Fibroblast of skin of back (primary cell): ENCODE measurements around the gene LRRC8D.

Source experiments
- DNase-seq: peaks from one replicate; pipeline ENCODE4 v3.0.0-alpha.2; 2013

Gene LRRC8D

DNA sequence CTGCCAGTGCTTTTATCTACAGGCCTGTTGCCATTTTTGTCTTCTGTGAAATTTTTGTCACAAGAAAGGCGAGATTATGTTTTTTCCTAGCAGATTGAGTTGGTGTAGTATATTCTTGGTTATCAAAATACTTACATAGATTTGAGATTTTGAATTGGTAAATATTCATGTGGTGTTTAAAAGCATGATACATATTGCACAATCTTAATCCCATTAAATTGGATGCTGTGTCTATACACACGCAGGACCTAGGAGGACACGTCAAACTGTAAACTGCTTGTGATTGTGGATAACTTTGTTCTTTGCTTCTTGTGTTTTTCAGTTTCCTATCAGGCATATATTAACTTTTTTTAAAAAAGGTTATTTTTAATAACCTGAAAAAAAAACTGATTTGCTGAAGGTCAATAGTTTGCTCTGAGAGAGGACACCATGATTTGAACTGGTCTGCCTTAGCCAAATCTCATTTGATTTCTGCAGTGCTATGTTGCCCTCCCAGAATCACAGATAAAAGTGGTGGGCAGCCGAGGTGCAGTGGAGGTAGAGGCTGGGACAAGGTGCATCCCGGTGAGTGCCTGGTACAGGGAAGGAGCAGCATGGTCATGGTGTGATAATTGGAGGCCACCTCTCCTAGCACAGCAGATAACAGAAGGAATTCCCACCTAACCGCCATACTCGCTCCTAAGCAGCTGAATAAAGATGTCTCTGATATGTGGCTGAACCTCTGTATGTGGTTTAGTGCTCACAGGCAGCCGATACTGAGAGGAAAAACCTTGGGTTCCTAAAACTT, 76.7 kb downstream of the LRRC8D start:
- DNase-seq: no peak

DNA sequence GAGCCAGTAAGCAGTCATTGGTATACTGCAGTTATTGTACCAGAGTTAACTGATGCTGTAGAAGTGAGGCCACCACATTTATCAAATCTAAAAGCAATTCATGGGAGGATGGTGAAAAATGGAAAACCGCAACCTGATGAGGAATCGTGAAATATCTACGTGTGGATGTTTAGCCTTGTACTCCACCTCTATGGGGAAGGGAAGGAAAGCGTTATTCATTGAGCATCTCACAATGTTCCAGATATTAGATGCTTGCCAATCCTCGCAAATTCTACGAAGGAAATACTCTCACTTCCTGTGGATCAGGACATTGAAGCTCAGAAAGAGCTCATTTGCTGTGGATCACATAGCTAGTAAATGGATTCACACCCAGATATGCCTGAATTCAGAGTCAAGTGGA, 77.3 kb downstream of the LRRC8D start:
- no peak for DNase-seq

GRCh38 chr1:89898695-89899470, 78.1 kb downstream of the LRRC8D start:
- no peak for DNase-seq

- no peak for DNase-seq
Measured at GRCh38 chr1:89900323-89900722, 79.5 kb downstream of the LRRC8D start.

DNA sequence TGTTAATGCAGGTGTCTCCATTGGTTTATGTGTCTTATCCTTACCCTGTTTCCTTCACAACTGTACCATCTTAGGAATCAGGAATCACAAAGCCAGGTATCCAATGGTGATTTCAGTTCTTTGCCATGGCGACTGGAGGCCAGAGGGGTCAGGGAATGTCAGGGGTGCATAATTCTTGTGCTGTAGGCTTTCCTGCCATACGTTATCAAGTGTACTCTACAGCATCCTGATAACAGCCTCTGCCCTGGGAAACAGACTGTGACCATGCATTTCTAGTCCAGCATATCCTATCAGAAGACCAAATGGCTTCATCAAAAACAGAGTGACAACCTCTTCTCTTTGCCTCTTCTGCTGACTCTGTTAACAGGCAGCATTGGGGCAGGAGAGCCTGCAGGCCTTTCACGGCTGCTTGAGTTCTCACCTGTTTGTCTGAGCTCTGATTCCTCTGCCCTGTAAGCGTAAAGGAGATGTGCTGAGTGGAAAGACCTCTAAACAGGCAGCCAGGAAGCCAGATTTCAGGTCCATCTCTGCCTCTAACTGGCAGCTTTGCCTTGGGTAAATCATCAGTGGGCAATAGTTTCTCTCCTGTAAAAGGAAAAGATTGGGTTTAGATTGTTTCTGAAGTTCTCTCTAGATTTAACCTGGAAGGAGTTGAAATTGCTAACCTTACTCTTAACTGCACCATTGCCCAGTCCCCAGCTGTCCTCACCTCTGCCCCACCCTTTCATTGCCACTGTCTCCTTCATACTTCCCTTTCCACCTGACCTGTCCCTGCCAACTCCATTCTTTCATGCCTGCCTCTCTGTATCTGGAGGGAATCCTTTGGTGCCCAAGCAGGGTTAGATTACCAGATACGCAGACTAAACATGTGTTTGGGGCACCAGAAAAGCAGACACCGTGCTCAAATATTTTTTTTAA, 80.2 kb downstream of the LRRC8D start:
- DNase-seq: no peak

DNA sequence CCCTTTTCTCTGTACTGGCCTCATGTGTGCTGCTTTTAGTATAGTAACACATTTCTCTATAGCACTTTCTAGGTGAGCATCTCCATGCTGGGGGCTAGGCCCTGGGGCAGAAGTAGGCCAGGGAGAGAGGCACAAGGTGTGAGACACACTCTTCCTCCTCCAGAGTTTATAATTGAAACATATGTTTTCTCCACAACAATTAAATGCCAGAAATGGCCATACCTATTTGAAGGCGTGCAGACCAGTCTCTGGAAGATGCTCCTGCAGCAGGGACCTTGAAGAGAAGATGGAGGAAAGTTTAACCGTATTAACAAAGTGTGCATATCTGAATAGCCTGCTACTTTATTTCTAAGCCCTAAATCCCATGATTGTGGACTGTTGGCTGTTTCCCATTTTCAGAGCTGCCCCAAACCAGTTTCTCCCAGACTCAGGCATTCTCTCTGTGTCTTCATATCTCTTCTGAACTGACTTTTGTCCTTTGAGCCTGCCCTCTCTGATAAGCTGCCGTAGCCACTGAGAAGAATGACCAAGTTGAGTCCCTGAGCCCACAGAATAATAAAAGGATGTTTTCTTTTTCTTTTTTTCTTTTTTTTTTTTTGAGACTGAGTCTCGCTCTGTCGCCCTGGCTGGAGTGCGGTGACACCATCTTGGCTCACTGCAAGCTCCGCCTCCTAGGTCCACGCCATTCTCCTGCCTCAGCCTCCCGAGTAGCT, 81.3 kb downstream of the LRRC8D start:
- no peak for DNase-seq

DNA sequence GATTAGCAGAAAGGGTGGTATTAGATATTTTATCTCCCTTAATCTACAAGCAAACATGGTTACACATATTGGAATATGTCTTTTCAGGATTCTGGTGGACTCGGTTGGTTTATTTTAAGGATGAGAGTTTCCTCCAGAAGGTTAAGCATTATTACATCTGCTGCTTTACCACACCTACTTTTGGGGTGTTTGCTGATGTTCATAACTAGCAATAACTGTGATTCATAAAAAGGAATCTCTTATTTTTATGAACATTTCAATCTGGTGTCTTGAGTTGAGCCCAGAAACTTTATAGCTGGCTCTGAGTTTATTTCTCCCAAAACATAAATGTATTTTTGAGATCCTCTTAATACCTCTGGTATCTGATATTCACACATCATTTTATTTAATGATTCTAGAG, 82.7 kb downstream of the LRRC8D start:
- DNase-seq: no peak

- DNase-seq: no peak
Measured at GRCh38 chr1:89904219-89904980, 83.6 kb downstream of the LRRC8D start.

DNA sequence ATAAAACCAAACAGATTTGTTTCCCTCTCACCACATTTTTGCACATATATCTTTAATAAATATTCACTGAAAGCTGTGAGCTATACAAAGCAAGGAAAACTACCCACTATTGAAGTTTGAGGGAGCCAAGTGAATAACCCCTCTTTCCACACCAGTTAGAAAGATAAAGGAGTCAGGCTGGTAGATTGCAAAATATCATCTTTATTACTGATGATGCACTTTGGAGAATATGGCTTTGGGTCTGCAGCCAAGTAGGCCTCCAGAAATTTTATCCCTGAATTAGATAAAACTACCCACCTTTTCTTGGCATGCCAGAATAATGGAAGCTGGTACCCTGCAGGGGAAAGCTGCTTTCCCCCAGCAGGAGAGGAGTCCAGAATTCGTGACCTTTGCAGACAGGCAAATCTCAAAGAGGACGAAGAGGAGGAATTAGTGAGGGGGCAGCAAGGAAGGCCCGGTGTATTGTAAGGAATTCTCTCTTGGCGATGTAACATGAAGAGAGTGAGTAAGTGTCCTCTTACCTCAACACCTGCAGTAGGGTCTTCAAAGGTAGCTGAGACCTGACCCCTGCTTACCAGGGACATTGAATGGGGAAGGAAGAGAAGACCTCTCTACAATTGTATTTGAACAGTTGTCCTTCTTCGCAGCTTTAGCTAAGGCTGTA, 84.7 kb downstream of the LRRC8D start:
- no peak for DNase-seq

- DNase-seq: no peak
Measured at GRCh38 chr1:89906088-89906487, 85.3 kb downstream of the LRRC8D start.

DNA sequence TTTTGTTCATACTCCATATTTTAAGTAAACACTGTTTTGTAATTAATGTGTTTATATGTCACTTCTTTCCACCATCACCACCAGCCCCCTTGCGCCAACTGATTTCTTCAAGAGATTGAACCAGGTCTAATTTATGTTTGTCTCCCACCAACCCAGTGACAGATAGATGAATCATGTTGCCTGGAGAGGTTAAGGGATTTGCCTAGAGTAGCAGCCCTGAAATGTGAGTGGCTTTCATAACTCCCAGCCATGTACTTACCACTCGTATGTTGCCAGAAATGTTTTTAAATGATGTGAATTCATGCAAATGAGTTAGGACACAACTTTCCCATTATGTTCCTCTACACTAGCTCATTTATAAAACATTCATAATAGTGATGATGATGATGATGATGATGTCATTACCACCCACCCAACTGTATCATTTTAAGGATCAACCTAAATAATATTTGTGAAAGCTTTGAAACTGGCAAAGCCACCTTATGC, 86.9 kb downstream of the LRRC8D start:
- DNase-seq: peak; percentile 85

DNA sequence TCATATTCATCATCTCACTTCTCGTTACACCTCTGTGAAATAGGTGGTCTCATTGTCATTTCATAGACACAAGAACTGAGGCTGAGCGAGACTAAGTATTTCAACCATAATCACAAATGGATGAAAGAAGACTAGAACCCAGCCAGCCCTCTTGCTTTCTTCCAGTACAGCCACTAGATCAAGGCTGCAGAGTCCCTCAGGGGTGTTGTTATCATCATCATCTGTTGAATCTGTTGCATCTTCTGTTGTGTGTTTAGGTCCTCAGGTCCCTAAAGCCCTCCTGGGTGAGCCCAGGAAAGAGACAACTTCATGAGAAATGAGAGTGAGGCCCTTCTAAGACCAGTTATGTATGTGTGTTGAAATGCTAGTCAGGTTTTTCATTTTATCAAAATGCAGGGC, 87.4 kb downstream of the LRRC8D start:
- no peak for DNase-seq

GRCh38 chr1:89908672-89909436, 88.0 kb downstream of the LRRC8D start:
- DNase-seq: peak; percentile 42

DNA sequence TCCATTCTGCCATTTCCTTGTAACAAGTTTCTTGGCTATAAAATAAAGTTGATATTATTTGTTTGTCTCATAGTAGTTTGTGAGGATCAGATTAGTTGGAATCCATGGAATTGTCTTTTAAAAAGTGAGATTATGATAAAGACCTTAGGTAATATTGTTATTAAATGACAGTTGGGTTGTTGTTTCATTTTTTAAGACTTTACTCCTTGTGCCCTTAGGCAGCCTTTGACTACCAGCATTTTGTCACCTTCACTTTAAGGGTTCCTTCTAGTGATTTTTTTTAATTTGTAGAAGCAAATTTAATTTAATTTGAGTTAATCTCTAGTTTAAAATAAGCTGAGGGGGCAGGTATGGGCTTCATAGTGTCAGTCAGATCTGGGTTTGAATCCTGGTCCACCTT, 89.4 kb downstream of the LRRC8D start:
- no peak for DNase-seq

DNA sequence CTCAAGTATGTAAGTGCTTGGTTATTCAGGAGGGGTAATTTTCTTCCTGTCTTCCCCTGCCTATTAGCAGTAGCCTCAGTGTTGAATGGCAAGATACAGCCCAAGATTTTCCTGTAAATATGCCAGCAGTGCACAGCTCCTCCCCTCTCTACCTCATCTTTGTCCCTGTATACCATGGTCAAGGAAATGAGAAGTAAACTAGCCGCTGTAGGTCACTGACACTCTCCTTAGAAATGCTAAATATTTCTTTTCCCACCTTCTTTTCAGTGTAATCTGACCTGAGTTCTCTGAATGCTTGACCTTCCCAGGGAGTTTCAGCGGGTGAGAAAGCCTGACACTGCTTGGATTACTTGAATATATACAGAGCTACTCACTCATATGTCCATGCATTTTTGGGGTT, 89.9 kb downstream of the LRRC8D start:
- DNase-seq: peak; percentile 85

- no peak for DNase-seq
Measured at GRCh38 chr1:89911191-89911991, 90.6 kb downstream of the LRRC8D start.

DNA sequence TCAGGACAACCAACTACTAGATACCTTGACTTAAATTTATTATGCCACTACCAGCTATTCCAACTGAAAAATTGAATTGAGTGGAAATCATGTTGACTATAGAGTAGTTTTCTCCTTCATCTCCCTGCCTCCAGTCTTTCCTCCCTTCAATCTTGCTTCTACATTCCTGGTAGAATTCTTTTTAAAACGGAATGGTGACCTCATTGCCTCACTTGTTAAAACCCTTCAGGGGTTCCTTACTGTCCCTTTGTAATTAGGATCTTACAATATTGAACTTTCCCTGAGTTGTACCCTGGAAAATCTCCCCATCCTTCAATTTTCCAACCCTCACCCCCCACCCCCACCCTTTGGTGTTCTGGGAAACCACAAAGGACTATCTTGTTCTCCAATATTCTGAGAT, 91.2 kb downstream of the LRRC8D start:
- peak; percentile 27 for DNase-seq

GRCh38 chr1:89913353-89914095, 92.7 kb downstream of the LRRC8D start:
- DNase-seq: no peak
